Lower leg skin (tissue), 3 donors: ENCODE data around the gene PIF1.

Experiments used
- CTCF ChIP-seq, 3 donors: fragments of 450-650 bp; IDR thresholded peaks; one replicate each; pipeline ENCODE4 v1.5.1; 2016; ENCODE audit warnings: antibody characterized with exemption in 3 of 3, mild to moderate bottlenecking in 3 of 3, moderate library complexity in 2 of 3
- POLR2A ChIP-seq, 2 donors: fragments of 450-650 bp; IDR thresholded peaks; one replicate each; pipeline ENCODE4 v1.6.1; 2016 to 2017; ENCODE audit warnings: antibody characterized with exemption in 2 of 2, mild to moderate bottlenecking in 1 of 2, moderate library complexity in 1 of 2

GRCh38 chr15:64842986-64843561 lies 17.6 kb upstream of the PIF1 start:
- TF ChIP-seq CTCF (IDR thresholded peaks at IDR 0.05), result no peak
- TF ChIP-seq POLR2A (IDR thresholded peaks at IDR 0.05), result no peak
